Measurements from ENCODE around the gene TTL. TPM values are rescaled to one million over a fixed set of nuclear protein-coding genes. Genes with fewer than 3 reads are reported as not detected.
"Not testable (repeated sequence)": the region's sequence is repeated elsewhere in the genome, so short reads cannot be mapped to it uniquely, and the experiment has no call there.

The TTL gene
- total RNA-seq, 1 experiment from 2014 or later = 53.7 TPM

DNA sequence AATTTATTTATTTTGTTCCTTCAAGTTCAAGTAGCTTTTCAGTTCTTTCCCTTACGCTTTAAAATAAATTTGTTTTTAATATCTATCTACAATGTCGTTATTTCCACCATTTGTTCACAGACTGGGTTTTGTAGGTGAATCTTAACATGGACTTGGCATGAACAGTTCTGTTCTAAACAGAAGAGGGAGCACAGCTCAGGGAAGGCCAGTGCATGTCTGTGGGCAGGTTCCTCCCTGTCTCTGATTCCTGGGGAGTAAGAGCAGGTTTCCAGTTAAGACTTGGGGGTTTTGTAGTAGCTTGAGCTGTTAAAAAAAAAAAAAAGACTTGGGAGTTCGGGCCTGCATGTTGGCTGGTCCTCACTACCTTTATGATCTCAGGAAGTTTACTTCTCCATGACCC is 11.1 kb downstream of the TTL start:
- TF ChIP-seq, protein P1, sequence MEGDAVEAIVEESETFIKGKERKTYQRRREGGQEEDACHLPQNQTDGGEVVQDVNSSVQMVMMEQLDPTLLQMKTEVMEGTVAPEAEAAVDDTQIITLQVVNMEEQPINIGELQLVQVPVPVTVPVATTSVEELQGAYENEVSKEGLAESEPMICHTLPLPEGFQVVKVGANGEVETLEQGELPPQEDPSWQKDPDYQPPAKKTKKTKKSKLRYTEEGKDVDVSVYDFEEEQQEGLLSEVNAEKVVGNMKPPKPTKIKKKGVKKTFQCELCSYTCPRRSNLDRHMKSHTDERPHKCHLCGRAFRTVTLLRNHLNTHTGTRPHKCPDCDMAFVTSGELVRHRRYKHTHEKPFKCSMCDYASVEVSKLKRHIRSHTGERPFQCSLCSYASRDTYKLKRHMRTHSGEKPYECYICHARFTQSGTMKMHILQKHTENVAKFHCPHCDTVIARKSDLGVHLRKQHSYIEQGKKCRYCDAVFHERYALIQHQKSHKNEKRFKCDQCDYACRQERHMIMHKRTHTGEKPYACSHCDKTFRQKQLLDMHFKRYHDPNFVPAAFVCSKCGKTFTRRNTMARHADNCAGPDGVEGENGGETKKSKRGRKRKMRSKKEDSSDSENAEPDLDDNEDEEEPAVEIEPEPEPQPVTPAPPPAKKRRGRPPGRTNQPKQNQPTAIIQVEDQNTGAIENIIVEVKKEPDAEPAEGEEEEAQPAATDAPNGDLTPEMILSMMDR (IDR thresholded peaks at IDR 0.05; ENCODE audit: unreplicated experiment) = no peak
- BruUV-seq (replicated peaks) = no TSS peak
- H3K9me3 Mint-ChIP-seq (ENCODE audit: unreplicated experiment) = no peaks in the 10 kb centered on the region
- no peaks in the 10 kb centered on the region for H3K27me3 Mint-ChIP-seq (ENCODE audit: insufficient read depth, unreplicated experiment)
- intact Hi-C loops (cut with micrococcal nuclease) = no loop called here
- peaks cover 25% of the 10 kb centered on the region for H3K36me3 Mint-ChIP-seq (ENCODE audit: insufficient read depth, unreplicated experiment)
- H3K4me1 Mint-ChIP-seq (ENCODE audit: insufficient read depth, unreplicated experiment) = no peaks in the 10 kb centered on the region
- DNase-seq (ENCODE audit: unreplicated experiment) = no peak
- no peak overlapping the region for H3K27ac Mint-ChIP-seq (ENCODE audit: low read depth, unreplicated experiment)
- CTCF ChIA-PET = interaction anchor here (1.0 to 2.1 kb wide), 4 partner anchors 9 to 53 kb away, joined by 3 to 14 read pairs (median 6); no protein-coding TSS in a partner anchor
- H3K4me3 Mint-ChIP-seq (ENCODE audit: unreplicated experiment) = no peak overlapping the region
- POLR2A ChIA-PET = interaction anchor here (0.5 to 4.4 kb wide), 4 partner anchors 11 to 92 kb away, joined by 3 to 42 read pairs (median 4); partner anchors contain the start of gene TTL

DNA sequence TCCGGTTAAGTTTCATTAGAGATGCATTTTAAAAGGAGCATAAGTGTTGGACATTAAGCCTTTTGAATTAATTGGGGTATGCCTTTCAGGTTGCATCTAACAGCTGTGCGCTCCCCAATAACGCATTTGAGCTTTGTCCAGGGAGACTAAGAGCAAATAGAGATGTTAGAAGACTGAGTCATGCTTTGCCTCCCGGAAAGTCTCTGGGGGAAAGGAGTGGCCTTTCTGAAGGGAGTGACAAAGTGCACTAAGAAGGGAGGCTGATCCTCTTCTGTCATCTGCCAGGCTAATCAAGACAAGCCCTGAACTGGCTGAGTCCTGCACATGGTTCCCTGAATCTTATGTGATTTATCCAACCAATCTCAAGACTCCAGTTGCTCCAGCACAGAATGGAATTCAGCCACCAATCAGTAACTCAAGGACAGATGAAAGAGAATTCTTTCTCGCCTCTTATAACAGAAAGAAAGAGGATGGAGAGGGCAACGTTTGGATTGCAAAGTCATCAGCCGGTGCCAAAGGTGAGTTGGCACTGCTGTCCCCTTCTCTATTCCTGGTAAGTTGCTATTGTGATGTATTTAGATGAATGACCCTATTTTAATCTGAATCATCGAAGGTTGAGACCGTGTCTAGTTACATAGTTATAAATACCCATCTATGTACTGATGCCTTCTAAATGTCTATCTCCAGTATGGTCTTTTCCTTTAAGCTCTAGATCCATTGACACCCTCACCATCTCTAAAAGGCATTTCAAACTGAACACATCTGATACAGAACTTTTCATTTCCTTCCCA is 12.1 kb downstream of the TTL start:
- intact Hi-C loops (cut with micrococcal nuclease) = no loop called here
- DNase-seq (ENCODE audit: unreplicated experiment) = peak; percentile 60
- POLR2A ChIA-PET = interaction anchor here (0.7 to 4.4 kb wide), 4 partner anchors 12 to 166 kb away, joined by 3 to 42 read pairs (median 4); partner anchors contain the start of gene TTL
- no peaks in the 10 kb centered on the region for H3K9me3 Mint-ChIP-seq (ENCODE audit: unreplicated experiment)
- peaks cover 25% of the 10 kb centered on the region for H3K36me3 Mint-ChIP-seq (ENCODE audit: insufficient read depth, unreplicated experiment)
- no peak overlapping the region for H3K4me3 Mint-ChIP-seq (ENCODE audit: unreplicated experiment)
- no TSS peak for BruUV-seq (replicated peaks)
- TF ChIP-seq, protein P1 (IDR thresholded peaks at IDR 0.05; ENCODE audit: unreplicated experiment) = no peak
- H3K27ac Mint-ChIP-seq (ENCODE audit: low read depth, unreplicated experiment) = no peak overlapping the region
- H3K27me3 Mint-ChIP-seq (ENCODE audit: insufficient read depth, unreplicated experiment) = no peaks in the 10 kb centered on the region
- CTCF ChIA-PET = interaction anchor here (0.6 to 2.1 kb wide), 5 partner anchors 10 to 1420 kb away, joined by 4 to 14 read pairs (median 5); no protein-coding TSS in a partner anchor
- no peaks in the 10 kb centered on the region for H3K4me1 Mint-ChIP-seq (ENCODE audit: insufficient read depth, unreplicated experiment)

DNA sequence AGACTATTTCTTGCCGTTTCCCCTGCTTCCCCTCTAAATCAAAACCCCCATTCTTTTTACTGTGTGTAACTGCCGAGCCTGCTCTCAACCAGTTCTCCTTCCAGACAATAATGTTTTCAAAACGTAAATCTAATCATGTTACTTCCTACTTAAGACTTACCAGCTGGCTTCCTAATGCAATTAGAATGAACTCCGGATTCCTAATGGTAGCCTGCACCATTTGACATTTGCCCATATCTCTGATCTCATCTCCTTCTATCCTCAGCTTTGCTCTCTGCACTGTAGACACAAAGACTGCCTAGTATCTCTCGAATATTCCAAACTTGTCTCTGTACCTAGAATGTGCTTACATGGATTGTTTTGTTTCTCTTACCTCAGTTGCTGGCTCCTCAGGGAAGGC is 12.9 kb downstream of the TTL start:
- H3K4me1 Mint-ChIP-seq (ENCODE audit: insufficient read depth, unreplicated experiment) = no peaks in the 10 kb centered on the region
- no peak overlapping the region for H3K4me3 Mint-ChIP-seq (ENCODE audit: unreplicated experiment)
- BruUV-seq (replicated peaks) = no TSS peak
- no peak overlapping the region for H3K27ac Mint-ChIP-seq (ENCODE audit: low read depth, unreplicated experiment)
- intact Hi-C loops (cut with micrococcal nuclease) = no loop called here
- DNase-seq (ENCODE audit: unreplicated experiment) = no peak
- no peaks in the 10 kb centered on the region for H3K9me3 Mint-ChIP-seq (ENCODE audit: unreplicated experiment)
- POLR2A ChIA-PET = interaction anchor here (0.7 to 4.4 kb wide), 2 partner anchors 12 to 219 kb away, joined by 4 to 42 read pairs; partner anchors contain the start of genes TTL and ZC3H6
- H3K27me3 Mint-ChIP-seq (ENCODE audit: insufficient read depth, unreplicated experiment) = no peaks in the 10 kb centered on the region
- TF ChIP-seq, protein P1 (IDR thresholded peaks at IDR 0.05; ENCODE audit: unreplicated experiment) = no peak
- CTCF ChIA-PET = interaction anchor here (0.8 kb wide), 1 partner anchor 14 kb away, joined by 4 read pairs; no protein-coding TSS in a partner anchor
- H3K36me3 Mint-ChIP-seq (ENCODE audit: insufficient read depth, unreplicated experiment) = peaks cover 21% of the 10 kb centered on the region

DNA sequence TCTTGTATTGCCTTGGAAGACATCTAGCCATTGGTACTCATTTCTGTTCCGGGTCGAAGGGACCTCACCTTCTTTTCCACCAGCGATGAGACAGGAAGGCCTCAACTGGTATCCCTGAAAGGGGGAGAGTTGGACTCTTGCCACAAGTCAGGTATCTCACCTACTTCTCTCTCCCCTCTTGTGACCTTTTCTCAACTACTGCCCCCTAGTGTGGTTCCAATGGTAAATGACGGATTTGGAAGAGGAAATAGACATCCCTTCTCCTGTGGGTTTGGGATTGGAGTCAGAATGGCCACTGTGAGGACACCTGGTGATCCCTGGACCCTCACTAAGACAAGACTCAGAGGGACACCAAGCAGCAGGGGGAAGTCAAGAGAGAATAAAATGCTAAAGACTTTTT is 13.9 kb downstream of the TTL start:
- BruUV-seq (replicated peaks); DNase-seq (ENCODE audit: unreplicated experiment); H3K4me1 Mint-ChIP-seq (ENCODE audit: insufficient read depth, unreplicated experiment); H3K27me3 Mint-ChIP-seq (ENCODE audit: insufficient read depth, unreplicated experiment); H3K4me3 Mint-ChIP-seq (ENCODE audit: unreplicated experiment); intact Hi-C loops (cut with micrococcal nuclease); H3K9me3 Mint-ChIP-seq (ENCODE audit: unreplicated experiment); CTCF ChIA-PET; POLR2A ChIA-PET; H3K27ac Mint-ChIP-seq (ENCODE audit: low read depth, unreplicated experiment): not testable (repeated sequence)
- H3K36me3 Mint-ChIP-seq (ENCODE audit: insufficient read depth, unreplicated experiment) = peaks cover 18% of the 10 kb centered on the region

All from MCF 10A (cell line).